Caco-2 (cell line): Measurements from ENCODE around the gene TENM3. TPM values are rescaled to one million over a fixed set of nuclear protein-coding genes. Genes with fewer than 3 reads are reported as not detected.

Experiments used
- BruUV-seq: library from RNA; stranded (reverse); fragments of 400-500 nt; replicated peaks from 2 replicates; lab custom pipeline; 2021; lab: Mats Ljungman, UMichigan
- CTCF ChIA-PET: fragments of 300-600 bp; sonication (Branson Sonifier 250); formaldehyde crosslinking; loops from one replicate; lab custom pipeline; 2022; ENCODE audit warnings: antibody characterized with exemption; lab: Charles Lee
- POLR2A ChIA-PET: fragments of 300-600 bp; sonication (Branson Sonifier 250); formaldehyde crosslinking; loops from one replicate; lab custom pipeline; 2022; ENCODE audit warnings: antibody characterized with exemption; lab: Charles Lee
- DNase-seq, 2 experiments: peaks; one replicate each; pipeline versions ENCODE4 v3.0.0 to v3.0.0-alpha.2; 2020 to 2022
- H3K27me3 ChIP-seq: replicated peaks from 2 replicates; pipeline ENCODE4 v1.6.0; 2011; ENCODE audit warnings: low read length; ENCODE audit not compliant: control insufficient read depth, insufficient read depth
- H3K36me3 ChIP-seq: 2 replicates; pipeline ENCODE4 v1.5.1; 2011; ENCODE audit warnings: low read length; ENCODE audit not compliant: control insufficient read depth, insufficient read depth
- H3K4me1 ChIP-seq: fragments of 250-450 bp; sonication (Bioruptor Pico); 2 replicates; pipeline ENCODE4 v1.5.1; 2020; ENCODE audit warnings: mild to moderate bottlenecking
- H3K4me3 ChIP-seq: 2 replicates; pipeline ENCODE4 v1.5.1; 2011; ENCODE audit warnings: low read depth, mild to moderate bottlenecking, control low read depth, low read length
- H3K9me3 ChIP-seq: fragments of 250-450 bp; sonication (Bioruptor Pico); 2 replicates; pipeline ENCODE4 v1.5.1; 2020; ENCODE audit warnings: mild to moderate bottlenecking, moderate library complexity
- H3K27ac Mint-ChIP-seq: one replicate; pipeline ENCODE4 v1.8.0; 2022; ENCODE audit warnings: mixed read lengths; ENCODE audit not compliant: unreplicated experiment
- H3K27me3 Mint-ChIP-seq: one replicate; pipeline ENCODE4 v1.8.0; 2022; ENCODE audit warnings: mixed read lengths; ENCODE audit not compliant: insufficient read depth, unreplicated experiment
- H3K36me3 Mint-ChIP-seq: one replicate; pipeline ENCODE4 v1.8.0; 2022; ENCODE audit warnings: mild to moderate bottlenecking, mixed read lengths; ENCODE audit not compliant: insufficient read depth, unreplicated experiment
- H3K4me1 Mint-ChIP-seq: one replicate; pipeline ENCODE4 v1.8.0; 2022; ENCODE audit warnings: low read depth, mixed read lengths; ENCODE audit not compliant: unreplicated experiment
- H3K4me3 Mint-ChIP-seq: one replicate; pipeline ENCODE4 v1.8.0; 2022; ENCODE audit warnings: mild to moderate bottlenecking, moderate library complexity, mixed read lengths; ENCODE audit not compliant: unreplicated experiment
- H3K9me3 Mint-ChIP-seq: one replicate; pipeline ENCODE4 v1.8.0; 2022; ENCODE audit warnings: mixed read lengths; ENCODE audit not compliant: unreplicated experiment
- CTCF ChIP-seq, 2 experiments: fragments of 200-600 bp in 1 of 2; IDR thresholded peaks; 1 replicate in 1 of 2; 2 replicates in 1 of 2; pipeline versions ENCODE4 v1.5.1 to v1.8.0; 2011 to 2022; ENCODE audit warnings: antibody characterized with exemption in 1 of 2, control low read depth in 1 of 2, inconsistent platforms in 1 of 2, low read depth in 1 of 2, low read length in 1 of 2, mild to moderate bottlenecking in 1 of 2, moderate library complexity in 1 of 2; ENCODE audit not compliant: insufficient read depth in 1 of 2, severe bottlenecking in 1 of 2, unreplicated experiment in 1 of 2
- intact Hi-C: fragments of 100-400 bp; cut with micrococcal nuclease; formaldehyde crosslinking; loops from one replicate; pipeline ENCODE4 v1.10.0; 2022; ENCODE audit not compliant: unreplicated experiment
- total RNA-seq: library from RNA; stranded (reverse); gene quantifications from 2 replicates; pipeline ENCODE4 v1.2.3, GENCODE V29; 2022

Gene TENM3
- total RNA-seq, 1 experiment from 2014 or later: 94.7 TPM

- Histone ChIP-seq H3K4me3 (no peak overlapping the region), H3K27me3 (no peaks in the 10 kb centered on the region), H3K9me3 (no peaks in the 10 kb centered on the region), H3K4me1 (peaks cover 42% of the 10 kb centered on the region), H3K36me3 (no peaks in the 10 kb centered on the region)
- Mint-ChIP-seq H3K36me3 (peaks cover 26% of the 10 kb centered on the region), H3K27ac (no peak overlapping the region), H3K4me1 (peaks cover 19% of the 10 kb centered on the region), H3K4me3 (no peak overlapping the region), H3K27me3 (no peaks in the 10 kb centered on the region), H3K9me3 (no peaks in the 10 kb centered on the region)
- no peak for TF ChIP-seq CTCF (IDR thresholded peaks at IDR 0.05; ENCODE audit: insufficient read depth in 1 of 2, low read depth in 1 of 2, low read length in 1 of 2, severe bottlenecking in 1 of 2, unreplicated experiment in 1 of 2)
- ChIA-PET POLR2A (no interaction called here), CTCF (no interaction called here)
- intact Hi-C loops: no loop called here
- no TSS peak for BruUV-seq
- DNase-seq: no peak
Measured at GRCh38 chr4:182278729-182279128, 35.5 kb downstream of the TENM3 start.

GRCh38 chr4:182280436-182281111, 37.4 kb downstream of the TENM3 start:
- intact Hi-C loops: no loop called here
- H3K27me3 ChIP-seq: no peaks in the 10 kb centered on the region
- H3K36me3 ChIP-seq: no peaks in the 10 kb centered on the region
- Mint-ChIP-seq H3K9me3 (no peaks in the 10 kb centered on the region), H3K27ac (no peak overlapping the region), H3K36me3 (peaks cover 27% of the 10 kb centered on the region), H3K4me1 (peaks cover 13% of the 10 kb centered on the region), H3K27me3 (no peaks in the 10 kb centered on the region), H3K4me3 (no peak overlapping the region)
- DNase-seq: no peak
- H3K9me3 ChIP-seq: no peaks in the 10 kb centered on the region
- H3K4me1 ChIP-seq: peaks cover 24% of the 10 kb centered on the region
- no peak for TF ChIP-seq CTCF (IDR thresholded peaks at IDR 0.05; ENCODE audit: insufficient read depth in 1 of 2, low read depth in 1 of 2, low read length in 1 of 2, severe bottlenecking in 1 of 2, unreplicated experiment in 1 of 2)
- no TSS peak for BruUV-seq
- POLR2A ChIA-PET: no interaction called here
- no peak overlapping the region for H3K4me3 ChIP-seq
- CTCF ChIA-PET: no interaction called here

GRCh38 chr4:182286035-182286434, 42.8 kb downstream of the TENM3 start:
- no peaks in the 10 kb centered on the region for H3K27me3 ChIP-seq
- H3K4me1 Mint-ChIP-seq: peaks cover 7% of the 10 kb centered on the region
- no peak overlapping the region for H3K27ac Mint-ChIP-seq
- BruUV-seq: no TSS peak
- no peaks in the 10 kb centered on the region for H3K4me1 ChIP-seq
- POLR2A ChIA-PET: no interaction called here
- peaks cover 53% of the 10 kb centered on the region for H3K36me3 Mint-ChIP-seq
- no peak for TF ChIP-seq CTCF (IDR thresholded peaks at IDR 0.05; ENCODE audit: insufficient read depth in 1 of 2, low read depth in 1 of 2, low read length in 1 of 2, severe bottlenecking in 1 of 2, unreplicated experiment in 1 of 2)
- H3K9me3 Mint-ChIP-seq: no peaks in the 10 kb centered on the region
- CTCF ChIA-PET: no interaction called here
- H3K4me3 ChIP-seq: no peak overlapping the region
- no peaks in the 10 kb centered on the region for H3K27me3 Mint-ChIP-seq
- no peak overlapping the region for H3K4me3 Mint-ChIP-seq
- H3K36me3 ChIP-seq: no peaks in the 10 kb centered on the region
- H3K9me3 ChIP-seq: no peaks in the 10 kb centered on the region
- DNase-seq: no peak
- intact Hi-C loops: no loop called here
